Body of pancreas (tissue), 4 donors: ENCODE data around the gene IFITM10. TPM values are rescaled to one million over a fixed set of nuclear protein-coding genes. Genes with fewer than 3 reads are reported as not detected.

Experiments used
- ATAC-seq: fragments of 150-250 bp; one replicate; pipeline ENCODE4 v1.9.1; 2016
- DNase-seq, 4 donors: peaks; one replicate each; pipeline ENCODE4 v3.0.0-alpha.2; 2019
- H3K27ac ChIP-seq, 4 donors: fragments of 200-600 bp; sonication (generic); 1 replicate in 3 of 4; 2 replicates in 1 of 4; pipeline versions ENCODE4 v1.5.1 to v1.6.1; 2016 to 2019; ENCODE audit warnings: mild to moderate bottlenecking in 1 of 4, mixed read lengths in 1 of 4, moderate library complexity in 1 of 4
- H3K27me3 ChIP-seq, 2 donors: fragments of 200-600 bp; sonication (generic); one replicate each; pipeline ENCODE4 v1.6.0; 2016; ENCODE audit warnings: mild to moderate bottlenecking in 1 of 2
- H3K36me3 ChIP-seq, 2 donors: fragments of 200-600 bp; sonication (generic); replicated peaks in 1 of 2; 2 replicates each; pipeline ENCODE4 v1.5.1; 2016; ENCODE audit warnings: low read depth in 2 of 2; ENCODE audit not compliant: insufficient read depth in 1 of 2
- H3K4me1 ChIP-seq: fragments of 200-600 bp; sonication (generic); one replicate; pipeline ENCODE4 v1.6.0; 2016
- H3K4me3 ChIP-seq, 2 donors: fragments of 200-600 bp; sonication (generic); 1 replicate in 1 of 2; 2 replicates in 1 of 2; pipeline ENCODE4 v1.5.1; 2016 to 2019
- H3K9me3 ChIP-seq, 3 donors: fragments of 200-600 bp; sonication (generic); 1 replicate in 2 of 3; 2 replicates in 1 of 3; pipeline ENCODE4 v1.5.1; 2016
- CTCF ChIP-seq, 7 experiments: fragments of 450-650 bp in 4 of 7; fragments of 200-600 bp in 3 of 7; sonication (generic) in 3 of 7; IDR thresholded peaks; one replicate each; pipeline ENCODE4 v1.5.1; 2016 to 2019; ENCODE audit warnings: antibody characterized with exemption in 7 of 7
- POLR2A ChIP-seq, 3 donors: fragments of 450-650 bp; IDR thresholded peaks; one replicate each; pipeline ENCODE4 v1.6.1; 2016; ENCODE audit warnings: antibody characterized with exemption in 3 of 3, mild to moderate bottlenecking in 2 of 3
- WGBS, 2 donors: methylation state at CpG; one replicate each; pipeline ENCODE4 v1.1.5; 2017; 5-methylcytosine and 5-hydroxymethylcytosine counted together
- intact Hi-C: fragments of 100-400 bp; cut with DNase I; formaldehyde crosslinking; loops from one replicate; pipeline ENCODE4 v1.15.1; 2023
- total RNA-seq, 2 donors: library from RNA; depleted of rRNA; stranded (reverse); fragments of >200 nt; gene quantifications; one replicate each; pipeline ENCODE4 v1.1.0, GENCODE V29; 2016

IFITM10 gene
- total RNA-seq, 2 donors from 2014 or later, result 0.26 TPM; not detected in 1

DNA sequence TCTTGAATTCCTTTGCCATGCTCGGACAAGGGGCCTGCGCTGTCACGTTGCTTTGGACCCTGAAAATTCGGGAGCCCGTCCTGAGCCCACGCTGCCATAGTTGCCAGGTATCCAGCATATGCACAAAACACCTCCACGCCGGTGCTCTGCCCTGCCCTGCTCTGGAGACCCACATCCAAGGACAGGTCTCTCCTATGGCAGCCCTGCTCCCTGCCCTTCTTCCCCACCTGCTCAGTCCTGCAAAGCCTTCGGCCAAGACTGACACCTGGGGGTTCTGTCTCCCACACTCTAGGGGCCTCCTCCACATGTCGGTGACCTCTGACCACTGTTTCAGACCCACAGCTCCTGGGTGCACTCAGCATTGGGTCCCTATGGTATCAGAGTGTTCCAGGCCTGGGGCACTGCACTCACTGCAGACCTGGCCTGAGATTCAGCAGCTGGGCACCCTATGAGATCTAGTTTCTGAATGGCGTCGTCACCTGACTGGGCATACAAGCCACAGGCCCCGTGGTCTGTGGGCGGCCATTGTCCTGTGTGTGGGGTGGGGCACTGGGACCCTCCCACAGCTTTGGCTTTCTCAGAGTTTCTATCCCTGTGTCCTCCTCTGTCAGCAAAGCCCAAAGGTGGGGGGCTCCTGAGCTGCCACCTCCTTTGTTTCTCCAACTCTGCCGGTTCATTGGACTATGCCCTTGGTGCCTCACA, 55.4 kb downstream of the IFITM10 start:
- H3K9me3 ChIP-seq, result no peaks in the 10 kb centered on the region
- TF ChIP-seq POLR2A (IDR thresholded peaks at IDR 0.05) (no peak), CTCF (IDR thresholded peaks at IDR 0.05) (no peak)
- H3K36me3 ChIP-seq, result no peaks in the 10 kb centered on the region
- no peak overlapping the region for H3K4me3 ChIP-seq
- intact Hi-C loops, result loop anchor here (5.0 kb wide), 3 partner anchors 127 to 457 kb away; no protein-coding TSS in a partner anchor
- 80 to 90% methylated on average over 13 to 15 of the region's 15 CpGs for WGBS, 2 donors
- no peak overlapping the region for H3K27ac ChIP-seq
- peaks cover 15% of the 10 kb centered on the region for H3K4me1 ChIP-seq
- no peaks in the 10 kb centered on the region for H3K27me3 ChIP-seq
- no peak for DNase-seq
- ATAC-seq, result no peak

DNA sequence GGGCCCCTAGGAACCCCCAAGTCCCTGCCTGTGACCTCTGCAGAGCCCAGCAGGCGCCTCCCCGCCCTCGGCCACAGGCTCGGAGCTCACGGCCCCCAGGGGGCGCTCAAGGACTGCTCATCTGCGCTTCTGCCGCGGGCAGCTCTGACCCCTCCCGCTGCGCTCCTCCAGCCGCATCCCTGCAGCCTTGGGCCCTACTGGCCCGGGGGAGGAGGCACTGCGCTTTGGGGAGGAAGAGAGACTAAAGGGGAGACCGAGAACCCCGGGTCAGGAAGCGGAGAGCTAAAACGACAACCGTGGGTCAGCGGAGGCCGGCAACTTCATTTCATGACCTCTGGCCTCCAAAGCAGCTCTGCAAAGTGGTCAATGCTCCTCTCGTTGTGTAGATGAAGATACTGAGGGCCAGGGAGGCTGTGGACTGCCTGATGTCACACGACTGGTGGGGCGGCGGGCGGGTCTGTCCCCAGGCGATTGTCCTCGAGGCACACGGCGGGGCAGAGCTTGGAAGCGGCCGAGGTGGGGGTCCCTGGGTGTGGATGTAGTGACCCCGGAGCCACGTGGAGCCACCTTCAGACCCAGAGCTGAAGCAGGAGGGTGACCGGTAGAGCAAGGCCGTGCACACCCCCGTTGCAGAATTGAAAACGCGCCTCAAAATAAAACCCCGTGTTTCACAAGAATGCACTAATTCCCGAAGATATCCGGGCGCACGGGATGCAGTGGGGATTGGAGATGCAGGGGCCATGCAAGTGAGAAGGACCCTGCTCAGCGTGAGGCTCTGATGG, 56.1 kb downstream of the IFITM10 start:
- no peak overlapping the region for H3K4me3 ChIP-seq
- H3K27me3 ChIP-seq, result no peaks in the 10 kb centered on the region
- peaks cover 15% of the 10 kb centered on the region for H3K4me1 ChIP-seq
- DNase-seq, result peak; percentile 89 to 91 (median 90)
- peak overlapping the region in 2 of 4 donors; percentile 44 to 64 for H3K27ac ChIP-seq
- H3K36me3 ChIP-seq, result no peaks in the 10 kb centered on the region
- peak; percentile 85 to 95 (median 92) for TF ChIP-seq CTCF (IDR thresholded peaks at IDR 0.05)
- TF ChIP-seq POLR2A (IDR thresholded peaks at IDR 0.05), result no peak
- no peaks in the 10 kb centered on the region for H3K9me3 ChIP-seq
- WGBS, 2 donors, result 43 to 62% methylated on average over 23 to 39 of the region's 45 CpGs
- ATAC-seq, result peak; percentile 95
- intact Hi-C loops, result loop anchor here (5.0 kb wide), 1 partner anchor 458 kb away; no protein-coding TSS in a partner anchor

DNA sequence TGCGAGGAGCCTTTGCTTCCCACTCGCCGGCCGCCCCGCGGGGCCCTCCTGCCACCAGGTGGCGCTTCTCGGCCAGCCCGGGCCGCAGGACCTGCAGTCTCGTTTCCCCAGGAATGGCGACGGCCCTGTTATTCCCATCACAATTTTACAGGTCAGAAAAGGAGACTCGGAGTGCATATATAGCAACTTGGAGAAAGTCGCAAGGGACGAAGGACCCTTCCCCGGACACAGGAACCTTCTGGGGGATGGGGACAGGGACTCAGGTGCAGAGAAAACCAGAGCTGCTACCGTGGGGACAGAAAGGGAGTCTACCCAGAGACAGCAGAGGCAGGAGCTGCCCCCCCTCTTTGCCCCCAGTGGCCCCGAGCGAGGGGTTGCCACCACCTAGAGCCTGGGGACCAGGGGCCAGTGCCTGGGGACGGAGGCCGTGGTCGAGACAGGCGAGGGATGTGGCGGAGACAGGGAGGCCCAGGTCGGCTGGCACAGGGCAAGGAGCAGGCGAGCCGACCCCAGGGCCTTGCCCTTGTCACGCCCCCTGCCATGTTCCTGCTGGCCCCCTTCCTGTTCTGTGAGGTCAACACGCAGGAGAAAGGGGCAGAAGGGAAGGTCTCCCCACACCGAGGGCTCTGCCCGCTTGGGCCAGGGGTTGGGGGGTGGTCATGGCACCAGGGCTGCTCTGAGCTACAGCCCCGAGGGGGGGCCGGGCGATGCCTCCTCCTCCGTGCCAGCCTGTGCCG, 56.9 kb downstream of the IFITM10 start:
- Histone ChIP-seq H3K9me3 (no peaks in the 10 kb centered on the region), H3K4me1 (peaks cover 15% of the 10 kb centered on the region), H3K4me3 (peak overlapping the region in 1 of 2 donors; percentile 23), H3K27ac (peak overlapping the region in 2 of 4 donors; percentile 44 to 64), H3K27me3 (no peaks in the 10 kb centered on the region), H3K36me3 (no peaks in the 10 kb centered on the region)
- WGBS, 2 donors, result 8 to 16% methylated on average over 30 to 35 of the region's 37 CpGs
- ATAC-seq (peak; percentile 78), DNase-seq (peak; percentile 79 to 82 (median 81))
- intact Hi-C loops, result loop anchor here (5.0 kb wide), 1 partner anchor 459 kb away; no protein-coding TSS in a partner anchor
- TF ChIP-seq POLR2A (IDR thresholded peaks at IDR 0.05), result no peak
- peak; percentile 86 to 97 (median 91) for TF ChIP-seq CTCF (IDR thresholded peaks at IDR 0.05)

DNA sequence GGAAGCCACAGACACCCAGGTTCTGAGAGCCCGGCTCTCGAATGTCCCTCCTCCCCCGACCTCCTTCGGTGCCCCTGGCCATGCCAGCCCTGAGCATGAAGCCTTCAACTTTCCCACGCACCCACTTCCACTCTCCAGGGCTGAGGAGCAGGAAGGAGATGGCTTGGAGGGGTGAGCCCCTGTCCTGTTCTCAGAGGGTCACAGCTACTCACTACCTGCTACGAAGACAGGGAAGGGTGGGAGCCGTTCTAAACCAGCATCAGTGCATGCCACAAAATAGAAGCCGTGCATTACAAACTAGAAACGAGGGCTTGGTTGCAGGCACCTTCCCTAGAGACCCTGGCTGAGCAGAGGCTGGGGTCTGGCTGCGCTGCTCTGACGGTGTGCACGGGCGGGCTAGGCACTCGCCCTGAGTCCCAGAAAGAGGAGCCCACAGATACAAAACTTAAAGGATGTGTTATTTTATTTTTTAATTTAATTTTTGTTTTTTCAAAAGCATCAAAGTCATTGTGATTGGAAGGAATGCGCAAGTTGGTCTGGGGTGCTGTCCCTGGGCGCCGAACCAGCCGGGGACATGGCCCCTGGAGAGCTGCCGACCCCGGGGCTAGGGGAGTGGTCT, 57.6 kb downstream of the IFITM10 start:
- no peaks in the 10 kb centered on the region for H3K27me3 ChIP-seq
- no peaks in the 10 kb centered on the region for H3K9me3 ChIP-seq
- 26 to 29% methylated on average over 15 to 20 of the region's 20 CpGs for WGBS, 2 donors
- no peak overlapping the region for H3K27ac ChIP-seq
- H3K4me3 ChIP-seq, result no peak overlapping the region
- no peak for DNase-seq
- TF ChIP-seq CTCF (IDR thresholded peaks at IDR 0.05) (no peak), POLR2A (IDR thresholded peaks at IDR 0.05) (no peak)
- no peak for ATAC-seq
- peaks cover 15% of the 10 kb centered on the region for H3K4me1 ChIP-seq
- intact Hi-C loops, result loop anchor here (5.0 kb wide), 1 partner anchor 459 kb away; no protein-coding TSS in a partner anchor
- H3K36me3 ChIP-seq, result no peaks in the 10 kb centered on the region
